Endodermal cell (in vitro differentiated cells): Measurements from ENCODE around the gene RND1. TPM values are rescaled to one million over a fixed set of nuclear protein-coding genes. Genes with fewer than 3 reads are reported as not detected.
"Not testable (repeated sequence)": the region's sequence is repeated elsewhere in the genome, so short reads cannot be mapped to it uniquely, and the experiment has no call there.

Experiments used
- DNase-seq: peaks from one replicate; pipeline ENCODE4 v3.0.0-alpha.2; 2017
- H3K27ac ChIP-seq: 2 replicates; pipeline ENCODE4 v1.5.1; 2013; ENCODE audit warnings: mild to moderate bottlenecking, low read depth, low read length, moderate library complexity
- H3K27me3 ChIP-seq: 2 replicates; pipeline ENCODE4 v1.6.1; 2013; ENCODE audit warnings: mild to moderate bottlenecking, low read length, moderate library complexity; ENCODE audit not compliant: insufficient read depth, control insufficient read depth, poor library complexity, severe bottlenecking
- H3K36me3 ChIP-seq: 2 replicates; pipeline ENCODE4 v1.7.0; 2013; ENCODE audit warnings: mild to moderate bottlenecking, low read length, moderate library complexity; ENCODE audit not compliant: control insufficient read depth, insufficient read depth
- H3K4me1 ChIP-seq: one replicate; pipeline ENCODE4 v1.7.0; 2013; ENCODE audit warnings: low read length; ENCODE audit not compliant: control insufficient read depth, insufficient read depth
- H3K4me3 ChIP-seq: 2 replicates; pipeline ENCODE4 v1.5.1; 2013; ENCODE audit warnings: mild to moderate bottlenecking, low read length, moderate library complexity
- H3K9ac ChIP-seq: 2 replicates; pipeline ENCODE4 v1.6.1; 2013; ENCODE audit warnings: mild to moderate bottlenecking, low read length, moderate library complexity; ENCODE audit not compliant: poor library complexity, severe bottlenecking; ENCODE audit errors: extremely low read depth
- H3K9me3 ChIP-seq: 2 replicates; pipeline ENCODE4 v1.6.1; 2013; ENCODE audit warnings: mild to moderate bottlenecking, low read length, moderate library complexity; ENCODE audit not compliant: control insufficient read depth
- H3K27ac Mint-ChIP-seq: 2 replicates; pipeline ENCODE4 v1.8.0; 2020; ENCODE audit warnings: mixed read lengths
- H3K27me3 Mint-ChIP-seq: 2 replicates; pipeline ENCODE4 v1.8.0; 2021; ENCODE audit warnings: mild to moderate bottlenecking, mixed read lengths; ENCODE audit not compliant: insufficient read depth
- H3K36me3 Mint-ChIP-seq: 2 replicates; pipeline ENCODE4 v1.8.0; 2020; ENCODE audit warnings: low read depth, mixed read lengths
- H3K4me1 Mint-ChIP-seq: 2 replicates; pipeline ENCODE4 v1.8.0; 2020; ENCODE audit warnings: mixed read lengths
- H3K4me3 Mint-ChIP-seq: 2 replicates; pipeline ENCODE4 v1.8.0; 2020; ENCODE audit warnings: mild to moderate bottlenecking, moderate library complexity, mixed read lengths
- H3K9me3 Mint-ChIP-seq: 2 replicates; pipeline ENCODE4 v1.8.0; 2020; ENCODE audit warnings: mild to moderate bottlenecking, mixed read lengths
- CTCF ChIP-seq: fragments of 200-600 bp; sonication (generic); conservative IDR thresholded peaks from 2 replicates; pipeline ENCODE4 v1.5.0; 2021; ENCODE audit warnings: antibody characterized with exemption, mild to moderate bottlenecking
- WGBS, 2 experiments: methylation state at CpG; one replicate each; pipeline versions ENCODE4 v1.1.5 to v1.1.7; 2013; ENCODE audit warnings: missing lambda C conversion rate in 2 of 2, mixed read lengths in 1 of 2; ENCODE audit not compliant: insufficient coverage in 1 of 2, insufficient read length in 1 of 2; 5-methylcytosine and 5-hydroxymethylcytosine counted together
- total RNA-seq, 2 donors: library from RNA; stranded (reverse); fragmentation: NEBNext Ultra II Directional in 1 of 2; extraction: Animal tissue kit (Norgen Biotek cat#: 25700) in 1 of 2; gene quantifications; 2 replicates in 1 of 2; 3 replicates in 1 of 2; pipeline ENCODE4 v1.2.1, GENCODE V29; 2021

Gene RND1
- total RNA-seq, 2 donors from 2014 or later, result 10.7 to 18.9 TPM

GRCh38 chr12:48854488-48854887, 11.2 kb downstream of the RND1 start:
- Mint-ChIP-seq H3K27me3 (no peaks in the 10 kb centered on the region), H3K4me3 (no peak overlapping the region), H3K4me1 (peaks cover 14% of the 10 kb centered on the region), H3K36me3 (peaks cover 16% of the 10 kb centered on the region), H3K27ac (no peak overlapping the region), H3K9me3 (no peaks in the 10 kb centered on the region)
- no peak overlapping the region for H3K9ac ChIP-seq
- no peaks in the 10 kb centered on the region for H3K27me3 ChIP-seq
- H3K9me3 ChIP-seq, result no peaks in the 10 kb centered on the region
- no peak for TF ChIP-seq CTCF
- no peak overlapping the region for H3K4me3 ChIP-seq
- no peak overlapping the region for H3K27ac ChIP-seq
- 90% methylated on average over 4 of the region's 4 CpGs; no CpG with 5 or more reads in 1 of the 2 experiments for WGBS, 2 experiments
- no peak for DNase-seq
- H3K36me3 ChIP-seq, result peaks cover 8% of the 10 kb centered on the region
- H3K4me1 ChIP-seq, result no peaks in the 10 kb centered on the region

DNA sequence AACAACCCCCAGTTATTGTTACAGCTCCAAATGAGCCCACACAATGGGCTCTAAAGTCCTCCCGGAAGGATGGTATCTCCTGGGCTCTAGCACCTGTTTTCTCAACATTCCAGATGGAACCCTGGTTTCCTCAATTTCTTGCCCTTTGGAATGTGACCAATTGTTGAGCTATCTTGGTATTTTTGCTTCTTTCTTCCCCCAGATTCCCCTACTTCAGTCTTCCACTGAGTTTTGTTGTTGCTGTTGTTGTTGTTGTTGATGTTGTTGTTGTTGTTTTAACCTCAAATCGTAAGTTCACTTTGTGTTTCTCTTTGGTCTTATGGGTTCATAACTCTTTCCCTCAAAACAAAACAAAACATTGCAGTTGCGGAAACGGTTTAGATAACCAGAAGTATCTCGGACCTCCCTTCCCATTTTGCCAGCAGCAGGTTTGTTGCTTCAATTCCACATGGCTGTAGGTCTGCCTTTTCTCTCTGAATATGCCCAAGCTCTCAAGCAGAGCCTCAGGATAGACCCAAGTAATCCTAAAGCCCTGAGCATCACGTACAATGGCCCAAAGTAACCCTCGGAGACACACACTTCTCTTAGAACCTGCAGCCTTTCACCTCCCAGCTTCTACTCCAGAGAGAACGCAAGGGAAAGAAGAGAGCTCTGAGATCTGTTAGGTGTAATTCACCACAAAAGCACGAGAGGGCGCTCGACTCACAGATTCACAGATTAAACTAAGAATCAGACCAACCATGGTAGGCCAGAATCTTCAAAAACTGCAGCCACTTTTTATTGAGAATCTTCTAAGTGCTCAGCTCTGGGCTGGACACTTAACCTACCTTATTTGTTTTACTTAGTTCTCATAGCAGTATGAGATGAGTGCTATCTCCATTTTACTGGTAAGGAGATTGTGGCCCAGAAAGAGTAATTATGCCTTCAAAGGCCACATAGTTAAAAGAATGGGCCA, 12.7 kb downstream of the RND1 start:
- H3K9me3 ChIP-seq, result no peaks in the 10 kb centered on the region
- Mint-ChIP-seq H3K9me3 (no peaks in the 10 kb centered on the region), H3K4me3 (peak overlapping the region; percentile 94), H3K4me1 (peaks cover 14% of the 10 kb centered on the region), H3K36me3 (peaks cover 14% of the 10 kb centered on the region), H3K27ac (peak overlapping the region; percentile 97), H3K27me3 (no peaks in the 10 kb centered on the region)
- H3K27ac ChIP-seq, result no peak overlapping the region
- peak; percentile 94 for TF ChIP-seq CTCF
- no peaks in the 10 kb centered on the region for H3K27me3 ChIP-seq
- H3K4me1 ChIP-seq, result no peaks in the 10 kb centered on the region
- WGBS, 2 experiments, result 27 to 50% methylated on average over 5 to 11 of the region's 11 CpGs
- peak; percentile 99 for DNase-seq
- H3K36me3 ChIP-seq, result peaks cover 11% of the 10 kb centered on the region
- H3K4me3 ChIP-seq, result peak overlapping the region; percentile 96
- peak overlapping the region; percentile 94 for H3K9ac ChIP-seq

DNA sequence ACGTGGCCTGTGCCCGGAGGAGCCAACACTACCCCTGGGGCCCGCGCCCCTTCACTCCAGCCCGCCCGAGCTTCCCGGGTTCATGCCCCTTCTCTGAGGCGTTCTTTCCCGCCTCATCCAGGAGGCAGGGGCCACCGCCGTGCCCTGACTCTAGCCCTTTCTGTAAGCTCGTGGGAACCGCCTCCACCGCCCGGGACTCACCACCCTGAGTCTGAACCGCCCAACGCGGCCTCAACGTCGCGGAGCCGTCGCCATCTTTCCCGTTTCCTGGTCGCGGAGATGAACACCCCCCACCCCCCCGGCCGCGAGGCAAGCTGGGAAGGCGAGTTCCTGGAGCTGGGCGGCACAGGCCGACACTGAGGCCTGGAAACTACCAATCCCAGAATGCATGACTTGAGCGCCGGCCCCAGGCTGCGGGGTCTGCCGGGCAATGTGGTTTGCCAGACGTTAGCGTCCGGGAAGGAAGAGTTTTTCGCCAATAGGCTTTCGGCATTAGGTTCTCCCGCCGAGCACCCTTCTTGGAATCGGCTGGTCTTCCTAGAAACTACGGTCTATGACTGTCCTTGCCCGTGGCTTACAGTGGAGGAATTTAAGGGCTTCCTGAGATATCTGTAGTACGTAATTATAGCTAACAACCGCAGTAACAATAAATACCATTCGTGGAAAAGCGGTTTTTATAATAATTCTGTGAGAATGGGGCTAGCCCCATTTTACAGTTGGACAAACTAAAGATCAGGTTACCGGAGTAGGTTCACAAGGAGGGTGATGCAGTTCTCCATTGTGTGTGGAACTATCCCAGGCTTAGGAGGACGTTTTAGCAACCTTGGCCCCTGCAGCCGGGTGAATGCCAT, 13.6 kb downstream of the RND1 start, which contains the start of gene DDX23:
Gene DDX23, minus strand, starts transcription at position 281 of the 851 bp plus-strand sequence. CDS start 6,381 bp downstream, outside the sequence.
- Mint-ChIP-seq H3K27ac (peak within 1 kb of the TSS; percentile 97), H3K27me3 (no peaks in the 10 kb centered on the region), H3K4me3 (peak within 1 kb of the TSS; percentile 94), H3K4me1 (peaks cover 14% of the 10 kb centered on the region), H3K36me3 (peaks cover 14% of the 10 kb centered on the region), H3K9me3 (no peaks in the 10 kb centered on the region)
- no peaks in the 10 kb centered on the region for H3K4me1 ChIP-seq
- DNase-seq, result peak; percentile 99
- no peaks in the 10 kb centered on the region for H3K27me3 ChIP-seq
- WGBS, 2 experiments, result 1 to 4% methylated on average over 14 to 51 of the region's 53 CpGs
- no peak for TF ChIP-seq CTCF
- H3K36me3 ChIP-seq, result peaks cover 16% of the 10 kb centered on the region
- peak within 1 kb of the TSS; percentile 94 for H3K9ac ChIP-seq
- H3K9me3 ChIP-seq, result no peaks in the 10 kb centered on the region
- H3K27ac ChIP-seq, result peak within 1 kb of the TSS; percentile 71
- peak within 1 kb of the TSS; percentile 96 for H3K4me3 ChIP-seq

GRCh38 chr12:48842021-48842420, 23.6 kb downstream of the RND1 start:
- not testable (repeated sequence) for H3K27me3 ChIP-seq, H3K9me3 Mint-ChIP-seq, H3K27ac ChIP-seq, H3K9me3 ChIP-seq, DNase-seq, H3K9ac ChIP-seq, H3K4me1 ChIP-seq, H3K27me3 Mint-ChIP-seq, H3K27ac Mint-ChIP-seq, H3K4me1 Mint-ChIP-seq, H3K4me3 ChIP-seq, H3K4me3 Mint-ChIP-seq
- peaks cover 66% of the 10 kb centered on the region for H3K36me3 ChIP-seq
- WGBS, 2 experiments, result 97% methylated on average over 19 of the region's 29 CpGs; no CpG with 5 or more reads in 1 of the 2 experiments
- peaks cover 71% of the 10 kb centered on the region for H3K36me3 Mint-ChIP-seq
